ENCODE measurements around the gene PSMD9.

DNA sequence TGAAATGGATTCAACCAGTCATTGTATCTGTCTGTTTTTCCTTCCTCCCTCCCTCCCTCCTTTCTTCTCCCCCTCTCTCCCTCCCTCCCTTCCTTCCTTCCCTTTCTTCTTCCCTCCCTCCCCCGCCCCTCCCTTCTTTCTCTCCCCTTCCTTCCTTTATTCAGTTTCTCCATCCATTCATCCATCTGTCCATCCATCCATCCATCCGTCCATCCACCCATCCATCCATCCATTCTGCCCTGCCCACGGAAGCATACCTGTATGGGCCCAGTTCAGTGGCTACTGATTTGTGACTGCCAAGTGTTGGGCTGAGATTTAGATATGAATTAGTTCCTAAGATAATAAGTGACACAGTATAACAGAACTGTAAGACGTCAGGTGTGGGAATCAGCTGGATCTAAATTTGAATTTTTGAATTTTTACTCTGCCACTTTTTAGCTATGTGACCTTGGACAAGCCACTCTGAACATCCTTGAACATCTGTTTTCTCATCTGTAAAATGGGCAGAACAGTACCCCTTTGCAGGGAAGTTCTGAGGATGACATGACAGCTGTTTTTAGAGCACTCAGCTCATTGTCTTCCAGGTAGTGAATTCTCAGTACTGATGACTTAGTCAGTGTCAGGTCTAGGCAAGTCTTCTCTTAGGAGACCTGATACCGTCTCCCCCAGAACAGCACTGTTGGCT, 72.7 kb downstream of the PSMD9 start:
- TF ChIP-seq, protein P1, sequence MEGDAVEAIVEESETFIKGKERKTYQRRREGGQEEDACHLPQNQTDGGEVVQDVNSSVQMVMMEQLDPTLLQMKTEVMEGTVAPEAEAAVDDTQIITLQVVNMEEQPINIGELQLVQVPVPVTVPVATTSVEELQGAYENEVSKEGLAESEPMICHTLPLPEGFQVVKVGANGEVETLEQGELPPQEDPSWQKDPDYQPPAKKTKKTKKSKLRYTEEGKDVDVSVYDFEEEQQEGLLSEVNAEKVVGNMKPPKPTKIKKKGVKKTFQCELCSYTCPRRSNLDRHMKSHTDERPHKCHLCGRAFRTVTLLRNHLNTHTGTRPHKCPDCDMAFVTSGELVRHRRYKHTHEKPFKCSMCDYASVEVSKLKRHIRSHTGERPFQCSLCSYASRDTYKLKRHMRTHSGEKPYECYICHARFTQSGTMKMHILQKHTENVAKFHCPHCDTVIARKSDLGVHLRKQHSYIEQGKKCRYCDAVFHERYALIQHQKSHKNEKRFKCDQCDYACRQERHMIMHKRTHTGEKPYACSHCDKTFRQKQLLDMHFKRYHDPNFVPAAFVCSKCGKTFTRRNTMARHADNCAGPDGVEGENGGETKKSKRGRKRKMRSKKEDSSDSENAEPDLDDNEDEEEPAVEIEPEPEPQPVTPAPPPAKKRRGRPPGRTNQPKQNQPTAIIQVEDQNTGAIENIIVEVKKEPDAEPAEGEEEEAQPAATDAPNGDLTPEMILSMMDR (conservative IDR thresholded peaks at IDR 0.05), result no peak
- no peak for TF ChIP-seq EZH2 (IDR thresholded peaks at IDR 0.05; ENCODE audit: low read depth)
